SU-DHL-6 (cell line): ENCODE measurements around the gene ARL17A.
"Not testable (repeated sequence)": the region's sequence is repeated elsewhere in the genome, so short reads cannot be mapped to it uniquely, and the experiment has no call there.

ENCODE experiments used
- CTCF ChIP-seq: fragments of 200-600 bp; sonication (generic); IDR thresholded peaks from one replicate; pipeline ENCODE4 v1.5.1; 2017; ENCODE audit warnings: antibody characterized with exemption, mild to moderate bottlenecking, low read length, moderate library complexity; ENCODE audit not compliant: insufficient read depth, poor library complexity, severe bottlenecking
- EZH2phosphoT487 ChIP-seq: fragments of 200-600 bp; sonication (generic), shearing (Covaris generic); conservative IDR thresholded peaks from 2 replicates; pipeline ENCODE4 v1.6.1; 2018; ENCODE audit warnings: mild to moderate bottlenecking, antibody characterized with exemption, low read length, moderate library complexity, mixed read lengths

GRCh38 chr17:46611304-46611703 lies 31.8 kb upstream of the ARL17A start:
- TF ChIP-seq CTCF, EZH2phosphoT487: not testable (repeated sequence)
